ENCODE data around the gene ATP6V0C.
"Not testable (repeated sequence)": the region's sequence is repeated elsewhere in the genome, so short reads cannot be mapped to it uniquely, and the experiment has no call there.

Gene ATP6V0C

DNA sequence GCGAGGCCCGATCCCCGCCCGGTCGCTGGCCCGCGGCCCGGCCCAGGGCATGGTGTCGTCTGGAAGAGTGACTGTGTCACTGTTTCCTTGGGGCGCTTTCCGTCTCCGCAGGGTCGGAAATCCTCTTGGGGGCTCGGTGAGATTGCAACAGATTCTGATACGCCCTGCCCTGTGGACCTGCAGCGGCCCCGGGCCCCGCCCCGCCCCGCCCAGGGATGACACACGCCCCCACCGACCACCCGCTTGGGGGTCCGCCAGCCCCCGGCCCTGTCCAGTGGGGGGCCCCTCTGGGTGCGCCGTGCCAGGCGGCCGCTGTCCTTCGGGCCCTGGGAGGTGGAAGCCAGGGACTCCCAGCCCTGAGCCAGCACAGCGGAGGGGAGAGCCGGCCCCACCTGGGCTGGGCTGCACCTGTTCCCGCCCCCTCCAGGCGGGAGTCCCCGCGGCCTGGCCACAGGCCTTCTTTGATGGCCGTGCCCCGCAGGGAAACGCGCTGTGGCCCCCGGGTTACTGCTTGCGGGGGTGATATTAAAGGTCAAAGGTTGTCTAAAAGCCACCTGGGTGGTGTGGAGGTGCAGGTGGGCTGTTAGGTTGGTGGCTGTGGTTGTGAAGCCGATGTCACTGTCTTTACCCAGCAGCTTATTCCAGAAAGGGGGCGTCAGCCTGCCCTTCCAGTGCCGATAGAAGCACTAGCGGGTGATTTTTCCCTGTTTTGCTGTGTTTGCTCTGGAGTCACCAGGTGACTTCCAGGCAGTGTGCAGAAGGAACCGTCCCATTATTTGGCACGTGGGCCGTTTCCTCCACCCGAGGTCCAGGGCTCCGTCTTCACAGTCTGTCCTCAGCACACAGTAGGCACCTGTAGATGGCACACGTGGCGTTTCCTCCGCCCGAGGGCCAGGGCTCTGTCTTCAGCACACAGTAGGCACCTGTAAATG, 38.1 kb upstream of the ATP6V0C start:
- DNase-seq = peak; percentile 37

DNA sequence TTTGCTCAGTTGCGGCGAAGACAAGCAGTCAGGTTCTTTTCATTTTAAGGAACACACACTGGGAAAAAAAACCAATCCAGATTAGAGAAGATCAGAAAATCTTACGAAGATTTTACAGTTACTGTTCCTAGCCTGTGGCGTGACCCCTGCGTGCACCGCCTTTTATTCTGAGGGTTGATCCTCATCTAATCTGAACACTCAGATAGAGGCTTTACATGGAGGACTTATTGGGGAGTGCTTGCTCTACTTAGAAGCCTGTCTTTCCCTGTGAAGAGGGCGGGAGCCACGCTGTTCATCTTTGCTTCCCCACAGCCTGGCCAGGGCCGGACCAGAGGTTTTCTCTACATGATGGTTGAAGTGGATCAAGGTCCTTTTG, 37.4 kb upstream of the ATP6V0C start:
- no peak for DNase-seq

DNA sequence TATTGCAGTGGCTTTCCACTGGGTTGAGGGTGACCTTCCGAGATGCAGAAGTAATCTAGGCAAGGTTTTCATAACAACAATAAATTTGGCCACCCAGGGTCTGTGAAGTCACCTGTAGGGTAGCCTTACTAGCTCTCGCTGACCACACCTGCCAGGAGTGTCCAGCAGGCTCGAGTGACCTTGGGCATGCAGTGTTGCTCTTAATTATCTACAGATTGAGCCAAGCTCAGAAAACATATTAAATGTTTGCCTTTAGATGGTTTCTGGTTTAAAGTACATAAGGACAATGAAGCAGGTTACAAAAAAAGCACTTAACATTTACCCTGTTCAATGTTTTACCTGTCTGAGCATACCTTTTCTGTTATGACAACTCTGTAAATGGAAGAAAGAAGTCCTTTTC, 37.0 kb upstream of the ATP6V0C start:
- DNase-seq = no peak

DNA sequence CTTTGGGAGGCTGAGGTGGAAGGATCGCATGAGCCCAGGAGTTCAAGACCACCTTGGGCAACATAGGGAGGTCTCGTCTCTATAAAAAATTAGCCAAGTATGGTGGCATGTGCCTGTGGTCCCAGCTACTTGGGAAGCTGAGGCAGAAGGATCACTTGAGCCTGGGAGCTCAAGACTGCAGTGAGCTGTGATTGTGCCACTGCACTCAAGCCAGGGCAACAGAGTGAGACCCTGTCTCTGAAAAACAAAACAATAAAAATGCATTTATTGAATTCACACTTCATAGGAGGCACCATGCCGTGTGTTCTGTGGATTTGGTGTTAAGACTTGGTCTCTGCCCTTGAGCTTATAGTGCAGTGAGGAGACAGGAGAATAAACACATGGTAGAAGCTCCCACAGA, 36.4 kb upstream of the ATP6V0C start:
- DNase-seq = no peak

DNA sequence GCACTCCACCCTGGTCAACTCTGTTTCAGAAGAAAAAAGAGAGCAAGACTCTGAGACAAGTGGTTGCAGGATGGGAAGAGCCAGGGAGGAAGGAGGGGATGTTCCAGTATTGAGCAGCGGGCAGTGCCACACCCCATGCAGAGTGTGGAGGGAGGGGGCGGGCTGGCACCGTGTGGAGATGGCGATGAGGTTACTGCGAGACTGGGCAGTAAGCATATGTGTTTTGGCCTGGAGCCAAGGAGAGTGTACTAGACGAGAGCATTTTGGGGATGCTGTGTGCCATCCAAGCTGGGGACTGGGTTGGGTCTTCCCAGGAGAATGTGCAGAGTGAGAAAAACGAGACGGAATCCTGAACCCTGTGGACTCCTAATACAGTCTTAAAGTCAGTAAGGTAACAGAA, 35.5 kb upstream of the ATP6V0C start:
- no peak for DNase-seq

DNA sequence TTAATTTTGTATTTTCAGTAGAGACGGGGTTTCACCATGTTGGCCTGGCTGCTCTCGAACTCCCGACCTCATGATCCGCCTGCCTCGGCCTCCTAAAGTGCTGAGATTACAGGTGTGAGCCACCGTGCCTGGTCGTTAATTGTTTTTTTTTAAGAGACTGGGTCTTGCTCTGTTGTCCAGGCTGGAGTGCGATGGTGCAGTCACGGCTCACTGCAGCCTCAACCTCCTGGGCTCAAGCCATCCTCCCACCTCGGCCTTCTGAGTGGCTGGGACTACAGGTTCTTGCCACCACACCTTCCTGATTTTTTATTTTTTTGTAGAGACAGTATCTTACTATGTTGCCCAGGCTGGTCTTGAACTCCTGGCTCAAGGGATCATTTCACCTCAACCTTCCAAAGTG, 33.8 kb upstream of the ATP6V0C start:
- DNase-seq = not testable (repeated sequence)

DNA sequence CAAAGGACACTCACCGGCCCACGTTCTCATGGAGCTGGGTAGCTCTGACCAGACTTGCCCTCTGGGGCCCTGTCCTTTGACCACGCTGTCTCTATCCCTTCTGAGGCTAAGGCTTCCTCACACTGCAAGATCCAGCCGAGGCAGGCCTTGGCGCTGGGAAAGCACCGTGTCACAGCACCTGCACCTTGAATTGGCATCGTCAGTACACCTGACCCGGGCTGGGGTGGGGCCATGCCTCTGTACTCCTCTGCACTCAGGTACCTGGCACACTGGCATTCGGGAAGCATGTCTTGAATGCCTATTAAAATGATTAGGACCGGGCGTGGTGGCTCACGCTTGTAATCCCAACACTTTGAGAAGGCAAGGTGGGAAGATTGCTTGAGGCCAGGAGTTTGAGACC, 32.8 kb upstream of the ATP6V0C start:
- no peak for DNase-seq

DNA sequence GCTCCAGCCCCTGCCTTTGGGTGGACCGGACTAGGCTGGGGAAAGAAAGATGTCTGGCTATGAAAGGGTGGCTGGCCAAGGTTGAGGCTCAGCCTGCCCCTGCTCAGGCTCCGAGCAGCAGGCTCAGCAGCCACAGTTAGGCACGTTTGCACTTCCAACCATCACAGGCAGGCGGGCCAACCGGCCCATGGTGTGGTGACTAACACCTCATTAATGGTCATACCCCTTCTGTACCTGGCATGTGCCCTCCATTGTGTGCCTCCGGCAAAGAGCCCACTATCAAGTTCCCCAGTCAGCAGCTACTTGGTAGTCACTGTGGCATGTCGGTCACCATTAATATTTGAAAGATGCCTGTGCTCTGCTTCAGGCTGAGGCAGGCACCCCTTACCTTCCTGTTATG, 32.1 kb upstream of the ATP6V0C start:
- DNase-seq = no peak

DNA sequence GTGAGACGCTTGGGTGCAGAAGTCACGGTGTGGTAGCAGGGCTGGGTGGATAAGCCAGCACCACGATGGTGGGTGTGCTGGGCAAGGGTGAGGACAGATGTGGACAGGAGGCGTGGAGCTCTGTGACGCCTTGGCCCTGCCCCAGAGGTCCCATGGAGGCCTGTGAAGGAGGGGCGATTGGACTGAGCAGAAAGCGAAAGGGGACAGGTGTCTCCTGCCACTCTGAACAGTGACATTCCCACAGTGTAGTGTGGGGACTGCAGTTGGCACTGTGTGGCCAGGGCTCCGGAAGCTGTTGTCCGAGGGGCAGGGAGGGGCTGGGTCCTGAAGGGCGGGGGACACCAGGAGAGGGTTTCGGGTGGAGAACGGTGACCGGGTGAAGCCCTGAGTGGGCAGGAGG, 31.5 kb upstream of the ATP6V0C start:
- no peak for DNase-seq

DNA sequence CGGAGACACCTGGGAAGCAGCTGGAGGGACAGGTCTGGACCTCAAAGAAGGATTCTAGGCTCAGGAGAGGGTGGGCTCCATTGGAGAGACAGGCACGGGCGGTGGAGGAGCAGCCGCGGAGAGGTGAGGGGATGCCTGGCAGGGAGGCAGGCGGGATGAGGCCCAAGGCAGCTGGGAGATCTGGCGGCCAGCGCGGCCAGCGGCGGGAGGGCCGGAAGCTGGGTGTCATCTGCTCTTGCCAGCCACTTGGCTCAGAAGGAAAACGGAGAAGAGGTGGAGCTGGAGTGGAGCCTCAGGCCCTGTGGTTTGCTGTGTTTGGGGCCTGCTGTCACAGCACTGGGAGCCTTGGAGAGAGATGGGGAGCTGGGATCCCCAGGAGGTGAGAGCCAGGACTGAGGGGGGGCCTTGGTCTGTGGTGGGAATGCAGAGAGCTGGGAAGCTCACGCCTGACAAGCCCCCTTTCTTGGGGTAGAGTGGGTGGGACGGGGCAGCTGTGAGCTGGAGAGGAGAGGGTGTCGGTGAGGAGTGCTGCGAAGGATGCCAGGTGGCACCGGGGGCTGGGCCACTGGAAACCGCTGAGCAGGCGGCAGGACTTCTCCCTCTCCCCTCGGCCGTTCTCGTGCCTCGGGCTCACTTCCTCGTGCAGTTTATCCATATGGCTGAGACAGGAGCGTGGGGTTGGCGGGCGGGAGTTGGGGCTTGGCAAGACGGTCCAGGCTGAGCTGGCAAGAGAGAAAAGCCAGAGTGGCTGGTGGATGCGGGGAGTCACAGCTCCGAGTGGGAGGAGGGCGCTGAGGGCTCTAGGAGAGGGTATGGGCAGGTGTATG, 30.8 kb upstream of the ATP6V0C start:
- no peak for DNase-seq

DNA sequence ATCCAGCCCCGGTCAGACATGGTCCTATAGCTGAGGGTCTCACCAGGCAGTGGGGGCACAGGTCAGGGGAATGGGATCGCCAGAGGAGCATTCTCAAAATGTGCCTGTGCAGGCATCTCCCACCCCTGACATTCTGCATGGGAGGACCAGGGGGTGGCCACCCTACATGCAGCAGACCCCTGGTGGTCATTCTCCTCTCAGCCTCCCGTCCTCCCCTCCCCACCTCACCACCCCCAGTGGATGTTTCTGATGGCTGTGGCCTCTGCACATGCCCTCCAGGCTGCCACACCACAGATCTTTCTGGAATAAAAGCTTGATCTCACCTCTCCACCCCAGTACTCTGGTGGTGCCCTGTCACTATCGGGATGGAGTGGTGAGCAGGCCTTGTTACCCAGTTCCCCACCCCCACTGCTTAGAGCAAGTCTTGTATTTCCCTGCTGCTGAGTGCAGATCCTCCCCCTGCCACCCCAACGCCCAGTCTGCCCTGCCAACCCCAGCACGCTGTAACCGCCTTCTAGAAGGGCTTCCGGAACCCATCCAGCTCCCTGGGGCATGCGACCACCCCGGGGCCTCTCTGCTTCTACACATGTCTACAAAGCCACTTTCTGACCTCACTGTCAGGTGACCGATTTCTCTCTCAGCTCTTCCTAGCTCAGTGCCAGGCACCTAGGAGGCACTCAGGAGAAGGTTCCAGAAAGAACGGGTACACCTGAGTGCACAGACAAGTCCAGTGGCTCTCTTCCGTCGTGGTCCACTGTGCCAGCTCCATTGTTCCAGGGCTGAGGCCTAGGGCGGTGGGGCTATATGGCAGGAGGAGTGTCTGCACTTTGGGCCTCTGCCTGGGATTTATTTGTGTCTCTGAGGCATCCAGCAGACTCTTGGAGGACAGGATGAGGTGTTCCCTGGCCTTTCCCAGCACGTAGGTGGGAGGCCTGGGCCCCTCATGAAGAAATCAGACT, 29.5 kb upstream of the ATP6V0C start:
- no peak for DNase-seq

DNA sequence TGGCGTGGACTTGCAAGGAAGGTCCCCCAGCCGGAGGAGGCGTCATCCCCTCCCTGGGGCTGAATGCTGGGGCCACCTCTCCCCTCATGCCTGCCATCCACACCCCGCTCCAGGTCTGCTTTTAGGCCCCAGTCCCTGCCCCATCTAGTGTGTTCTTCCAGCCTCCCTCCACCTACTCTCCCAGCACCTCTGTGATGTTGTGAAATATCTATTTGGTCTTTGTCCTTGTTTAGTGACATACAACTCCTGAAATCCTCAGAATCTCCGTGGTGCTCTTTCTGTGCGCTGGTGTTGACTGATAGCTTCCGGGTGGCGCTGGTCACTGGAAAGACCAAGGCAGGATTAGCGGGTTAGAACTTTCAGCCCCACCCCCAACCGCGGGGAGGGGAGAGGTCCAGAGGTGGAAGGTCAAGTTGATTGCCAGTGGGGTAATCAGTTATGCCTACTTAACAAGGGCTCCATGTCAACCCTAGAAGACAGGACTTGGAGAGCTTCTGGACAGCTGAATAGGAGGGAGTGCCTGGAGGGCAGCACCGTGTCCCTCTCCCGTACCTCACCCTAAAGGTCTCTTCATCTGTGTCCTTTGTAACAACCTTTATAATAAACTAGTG, 28.7 kb upstream of the ATP6V0C start:
- no peak for DNase-seq

DNA sequence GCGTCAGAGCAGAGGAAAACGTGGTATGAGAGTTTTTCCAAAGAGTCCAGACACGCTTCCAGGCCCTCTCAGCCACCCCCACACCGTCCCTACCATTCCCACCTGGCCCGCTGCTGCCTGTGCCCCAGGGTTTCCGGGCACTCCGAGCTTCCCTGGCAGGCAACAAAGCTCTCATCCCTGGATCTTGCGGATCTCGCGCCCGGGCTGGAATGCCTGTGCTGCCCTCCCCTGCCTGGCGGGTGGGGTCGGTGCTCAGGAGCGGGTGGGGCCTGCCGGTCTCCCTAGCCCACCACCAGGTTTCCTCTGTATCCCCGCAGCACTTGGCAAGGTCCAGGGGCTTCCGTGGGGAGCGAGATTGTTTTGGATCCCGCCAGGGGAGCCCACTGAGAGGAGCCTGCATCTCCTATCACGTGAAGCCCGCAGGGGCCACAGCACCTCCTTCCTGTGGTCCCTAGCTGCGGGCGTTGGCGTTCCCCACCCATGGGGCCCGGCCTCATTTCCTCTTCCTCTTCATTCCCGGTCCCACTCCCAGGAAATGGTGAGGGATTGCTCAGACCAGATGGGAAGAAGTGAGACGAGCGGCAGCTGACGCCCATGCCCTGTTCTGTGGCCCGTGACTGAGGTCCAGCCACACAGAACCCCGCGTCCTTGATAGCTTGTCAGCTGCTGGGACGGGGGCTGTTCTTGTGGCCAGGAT, 27.8 kb upstream of the ATP6V0C start:
- DNase-seq = no peak

DNA sequence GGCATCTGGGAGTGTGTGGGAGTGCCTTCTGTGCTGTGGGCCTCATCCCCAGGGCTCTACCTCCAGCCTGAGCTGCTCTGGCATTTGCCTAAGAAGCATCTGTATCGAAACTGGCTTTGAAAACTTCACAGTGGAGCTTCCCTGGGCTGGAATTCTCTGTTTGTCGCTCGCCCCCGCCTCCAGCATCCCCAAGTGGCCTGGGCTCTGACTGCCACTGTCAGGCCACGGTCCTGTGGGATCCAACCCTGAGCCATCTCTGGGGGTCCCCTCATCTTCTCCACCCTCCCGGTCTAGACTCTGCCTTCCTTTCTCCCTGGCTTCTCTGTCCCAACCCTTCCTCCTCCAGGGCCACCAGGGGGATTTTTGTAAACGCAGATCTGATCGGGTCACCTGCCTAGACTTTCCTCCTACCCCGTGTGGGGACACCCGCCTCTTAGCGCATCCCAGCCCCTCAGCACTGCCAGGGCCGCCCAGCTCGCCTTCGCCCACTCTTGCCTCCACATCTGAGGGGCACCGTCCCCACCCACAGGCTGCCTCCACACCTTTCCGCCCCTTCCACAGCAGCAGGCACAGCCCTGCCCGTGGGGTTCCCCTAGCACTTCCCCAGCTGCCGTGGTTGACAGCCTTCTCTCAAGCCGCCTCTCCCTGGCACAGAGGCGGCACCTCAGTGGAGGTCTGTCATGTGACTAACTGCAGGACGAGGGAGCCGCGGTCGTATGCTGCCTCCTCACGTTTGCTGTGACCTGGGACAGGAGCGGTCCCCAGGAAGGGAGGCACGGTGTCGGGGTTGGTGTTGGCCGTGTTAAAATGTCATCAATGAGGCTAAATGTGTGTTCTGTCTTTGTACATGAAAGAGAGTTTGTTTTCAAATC, 26.9 kb upstream of the ATP6V0C start:
- DNase-seq = peak; percentile 88

DNA sequence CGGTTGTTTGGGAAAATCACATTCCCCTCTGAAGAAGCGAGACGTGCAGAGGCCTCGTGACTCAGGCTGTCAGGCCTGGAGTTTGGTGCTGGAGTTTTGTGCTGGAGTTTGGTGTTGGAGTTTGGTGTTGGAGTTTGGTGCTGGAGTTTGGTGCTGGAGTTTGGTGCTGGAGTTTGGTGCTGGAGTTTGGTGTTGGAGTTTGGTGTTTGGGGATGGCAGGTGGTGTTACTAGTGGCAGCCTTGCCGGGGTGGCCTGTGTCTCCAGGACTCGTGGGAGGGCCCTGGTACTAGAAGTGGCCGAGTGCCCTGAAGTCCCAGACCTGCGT, 26.3 kb upstream of the ATP6V0C start:
- no peak for DNase-seq

DNA sequence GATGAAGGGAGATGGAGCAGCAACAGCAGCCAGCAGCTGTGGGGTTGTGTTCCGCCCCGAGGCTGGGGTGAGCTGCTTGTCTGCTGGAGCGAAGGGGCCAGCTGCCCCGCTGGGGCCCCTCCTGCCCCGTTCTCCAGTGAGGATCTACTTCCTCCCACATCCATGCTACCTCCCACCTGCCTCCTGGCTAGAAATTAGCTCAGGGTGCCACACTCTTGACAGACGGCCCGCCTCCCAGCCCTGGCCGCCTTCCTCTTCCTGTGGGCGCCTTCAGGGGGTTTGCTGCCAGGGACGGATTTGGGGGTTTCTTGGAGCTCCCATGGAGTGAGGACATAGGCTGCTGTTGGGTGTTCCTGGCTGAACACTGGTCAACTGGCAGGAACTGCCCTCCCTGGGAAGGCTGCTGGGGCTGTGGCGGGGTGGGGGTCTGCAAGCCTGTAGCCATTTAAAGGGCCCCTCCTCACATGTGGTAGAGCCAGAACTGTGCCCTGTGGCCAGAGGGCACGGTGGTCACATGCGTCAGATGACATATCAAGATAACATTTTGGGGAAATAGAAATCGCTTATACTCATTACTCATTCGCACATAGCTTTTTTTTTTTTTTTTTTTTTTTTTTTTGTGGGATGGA, 25.7 kb upstream of the ATP6V0C start:
- DNase-seq = no peak

DNA sequence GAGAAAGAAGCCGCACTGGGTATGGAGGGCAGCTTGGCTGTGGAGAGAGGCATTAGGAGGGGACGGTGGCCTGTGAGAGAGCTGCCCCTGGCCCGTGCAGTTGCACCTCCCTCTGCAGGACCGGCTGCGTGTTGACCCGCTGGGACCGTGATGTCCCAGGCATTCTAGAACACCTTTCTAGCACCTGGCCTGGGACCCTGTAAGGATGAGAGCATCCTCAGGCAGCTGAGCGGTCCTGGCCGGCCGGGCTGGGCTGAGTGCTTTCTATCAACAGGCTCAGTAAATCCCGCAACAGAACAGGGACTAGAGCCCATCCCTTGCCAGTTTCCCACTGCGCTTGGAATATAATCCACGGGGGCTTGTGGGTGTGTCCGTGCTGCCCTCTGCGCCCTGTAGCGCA, 24.2 kb upstream of the ATP6V0C start:
- no peak for DNase-seq

DNA sequence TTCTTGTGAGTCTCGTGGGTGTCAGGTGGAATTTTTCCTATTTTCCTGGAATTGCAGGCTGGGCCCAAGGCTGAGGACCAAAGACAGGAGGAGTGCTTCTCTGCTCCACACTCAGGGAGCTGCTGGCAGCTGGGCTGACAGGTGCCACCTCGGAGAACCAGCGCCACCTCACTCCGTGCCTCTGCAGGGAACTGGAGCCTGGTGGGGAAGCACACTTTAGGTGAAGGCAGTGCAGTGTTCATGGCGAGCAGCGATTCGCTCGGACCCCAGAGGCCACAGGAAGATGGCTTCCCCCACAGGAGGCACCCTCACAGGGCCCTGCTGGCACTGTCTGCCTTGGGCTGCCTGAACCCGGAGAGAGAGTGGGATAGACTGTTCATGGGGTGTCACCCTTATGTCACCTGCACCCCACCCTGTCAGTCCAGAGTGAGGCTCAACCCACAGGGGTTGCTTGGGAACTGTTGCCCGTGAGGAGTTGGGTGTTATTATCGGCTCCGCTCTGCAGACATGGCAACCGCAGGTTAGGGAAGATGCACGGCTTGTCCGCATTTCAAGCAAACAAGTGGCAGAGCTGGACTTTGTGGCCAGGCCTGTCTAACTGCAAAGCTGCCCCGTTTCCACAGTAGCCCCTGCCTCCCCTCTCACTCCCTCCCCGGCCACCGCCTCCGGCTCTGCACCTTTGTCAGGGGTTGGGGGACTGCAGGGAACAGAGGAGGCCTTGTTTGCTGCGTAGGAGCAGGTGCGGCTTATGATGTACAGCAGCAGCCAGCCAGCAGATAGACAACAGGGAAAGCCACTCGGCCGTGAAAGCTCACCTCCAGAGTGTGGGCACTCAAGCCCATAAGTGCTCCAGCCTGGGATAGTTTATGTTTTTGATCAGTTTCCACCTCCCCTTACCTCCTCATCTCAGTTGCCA, 23.3 kb upstream of the ATP6V0C start:
- DNase-seq = no peak

DNA sequence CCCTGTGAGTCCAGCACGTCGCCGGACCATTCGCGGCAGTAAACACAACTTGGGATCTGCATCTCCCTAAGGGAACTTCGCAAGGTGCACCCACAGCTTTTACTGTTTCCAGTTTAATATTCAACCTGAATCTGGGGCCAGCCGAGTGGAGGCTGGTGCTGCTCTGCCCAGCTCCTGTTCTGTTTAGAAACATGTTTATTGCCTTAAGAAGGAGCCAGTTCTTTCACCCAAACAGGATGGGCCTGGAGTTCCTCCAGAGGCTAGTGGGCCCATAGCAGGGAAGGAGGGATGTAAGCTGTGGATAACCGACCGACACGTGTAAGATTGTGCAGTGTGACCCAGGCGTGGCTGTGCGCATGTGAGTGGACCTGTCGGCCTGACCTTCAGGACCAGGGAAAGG, 21.5 kb upstream of the ATP6V0C start:
- no peak for DNase-seq
